PFSK-1 (cell line): ENCODE results near the gene TTC13.

Experiments used
- FOXP2 ChIP-seq: optimal IDR thresholded peaks from 2 replicates; pipeline ENCODE3; 2011; ENCODE audit warnings: borderline replicate concordance, control low read depth, inconsistent platforms; ENCODE audit not compliant: insufficient read depth; ENCODE audit errors: extremely low read length, extremely low read depth
- POLR2AphosphoS5 ChIP-seq: IDR thresholded peaks from 2 replicates; pipeline ENCODE4 v1.6.1; 2012; ENCODE audit warnings: low read depth, mild to moderate bottlenecking, control low read depth, low read length, moderate library complexity
- REST ChIP-seq, 2 experiments: IDR thresholded peaks; 2 replicates each; pipeline versions ENCODE4 v1.6.1 to v1.8.0; 2011 to 2012; ENCODE audit warnings: low read depth in 2 of 2, low read length in 2 of 2, control low read depth in 1 of 2, inconsistent platforms in 1 of 2, mild to moderate bottlenecking in 1 of 2, moderate library complexity in 1 of 2; ENCODE audit not compliant: insufficient read depth in 1 of 2
- SIN3A ChIP-seq: IDR thresholded peaks from 2 replicates; pipeline ENCODE4 v1.6.1; 2012; ENCODE audit warnings: mild to moderate bottlenecking, low read length, moderate library complexity, borderline replicate concordance; ENCODE audit not compliant: insufficient read depth
- TAF1 ChIP-seq: IDR thresholded peaks from 2 replicates; pipeline ENCODE4 v1.6.1; 2012; ENCODE audit warnings: low read length, control low read depth, borderline replicate concordance; ENCODE audit not compliant: insufficient read depth

The TTC13 gene

GRCh38 chr1:230923176-230923575 is 55.5 kb downstream of the TTC13 start:
- no peak for TF ChIP-seq POLR2AphosphoS5
- TF ChIP-seq REST (IDR thresholded peaks at IDR 0.05; ENCODE audit: insufficient read depth in 1 of 2, low read depth in 2 of 2, low read length in 2 of 2) = no peak
- no peak for TF ChIP-seq SIN3A
- no peak for TF ChIP-seq FOXP2
- no peak for TF ChIP-seq TAF1

- TF ChIP-seq FOXP2 = no peak
- no peak for TF ChIP-seq REST (IDR thresholded peaks at IDR 0.05; ENCODE audit: insufficient read depth in 1 of 2, low read depth in 2 of 2, low read length in 2 of 2)
- TF ChIP-seq SIN3A = no peak
- TF ChIP-seq TAF1 = no peak
- no peak for TF ChIP-seq POLR2AphosphoS5
Observed at GRCh38 chr1:230922620-230923019, 56.0 kb downstream of the TTC13 start.

GRCh38 chr1:230919207-230919606 is 59.5 kb downstream of the TTC13 start:
- no peak for TF ChIP-seq TAF1
- no peak for TF ChIP-seq REST (IDR thresholded peaks at IDR 0.05; ENCODE audit: insufficient read depth in 1 of 2, low read depth in 2 of 2, low read length in 2 of 2)
- TF ChIP-seq POLR2AphosphoS5 = no peak
- no peak for TF ChIP-seq FOXP2
- TF ChIP-seq SIN3A = no peak

GRCh38 chr1:230917284-230918135 is 61.2 kb downstream of the TTC13 start:
- TF ChIP-seq FOXP2 (no peak), POLR2AphosphoS5 (no peak), SIN3A (no peak), REST (IDR thresholded peaks at IDR 0.05; ENCODE audit: insufficient read depth in 1 of 2, low read depth in 2 of 2, low read length in 2 of 2) (no peak), TAF1 (no peak)
